HL-60/S4 treated with retinoic acid at 250 ng/mL for 4 days and 3 days (cell line): ENCODE results near the gene RIMS1.
"Not testable (repeated sequence)": the region's sequence is repeated elsewhere in the genome, so short reads cannot be mapped to it uniquely, and the experiment has no call there.

ENCODE experiments used
- in situ Hi-C: fragments of 300-500 bp; cut with MboI; formaldehyde crosslinking; loops from 2 replicates; pipeline ENCODE4 v1.7.0; 2022; ENCODE audit warnings: low sequenced_read_pairs

The RIMS1 gene

DNA sequence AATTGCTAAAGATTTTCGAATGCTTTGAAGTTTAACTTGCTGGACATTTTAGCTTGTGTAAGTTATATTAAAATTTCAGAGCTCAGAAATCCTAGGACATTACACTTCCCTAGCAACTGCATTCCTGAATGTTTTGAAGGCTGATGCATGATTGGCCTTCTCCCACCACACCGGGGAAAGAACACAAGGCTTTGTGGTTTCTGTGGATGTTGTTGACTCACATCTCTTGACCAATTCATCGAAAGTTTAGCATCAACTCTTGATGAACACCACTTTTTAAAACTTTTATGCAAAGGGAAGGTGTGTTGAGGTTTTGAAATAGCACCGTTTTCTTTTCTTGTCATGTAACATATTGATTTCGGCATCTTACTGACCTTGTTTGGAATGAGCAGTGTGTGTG, 81.1 kb downstream of the RIMS1 start:
- in situ Hi-C loops = no loop called here

- in situ Hi-C loops = no loop called here
Observed at GRCh38 chr6:71977884-71978283, 91.5 kb downstream of the RIMS1 start.

DNA sequence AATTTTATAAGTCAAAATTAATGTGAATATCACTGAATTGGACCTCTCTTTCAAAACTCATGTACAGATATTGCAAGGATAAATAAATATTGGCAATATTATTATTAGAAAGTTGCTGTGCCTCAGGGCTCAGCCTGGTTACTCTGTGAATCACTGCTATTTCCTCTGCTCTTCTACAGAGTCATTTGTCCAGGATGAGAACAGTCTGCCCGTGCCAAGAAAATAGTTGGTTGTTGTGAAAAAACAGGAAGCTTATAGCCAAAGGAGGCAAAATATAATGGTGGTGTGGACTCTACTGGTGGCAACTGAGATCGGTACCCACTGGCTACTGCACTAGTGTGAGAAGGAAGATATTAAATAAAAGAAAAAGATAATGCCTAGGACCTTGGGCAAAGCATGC, 93.6 kb downstream of the RIMS1 start:
- in situ Hi-C loops = no loop called here

- in situ Hi-C loops = no loop called here
Observed at GRCh38 chr6:71982389-71982788, 96.0 kb downstream of the RIMS1 start.

DNA sequence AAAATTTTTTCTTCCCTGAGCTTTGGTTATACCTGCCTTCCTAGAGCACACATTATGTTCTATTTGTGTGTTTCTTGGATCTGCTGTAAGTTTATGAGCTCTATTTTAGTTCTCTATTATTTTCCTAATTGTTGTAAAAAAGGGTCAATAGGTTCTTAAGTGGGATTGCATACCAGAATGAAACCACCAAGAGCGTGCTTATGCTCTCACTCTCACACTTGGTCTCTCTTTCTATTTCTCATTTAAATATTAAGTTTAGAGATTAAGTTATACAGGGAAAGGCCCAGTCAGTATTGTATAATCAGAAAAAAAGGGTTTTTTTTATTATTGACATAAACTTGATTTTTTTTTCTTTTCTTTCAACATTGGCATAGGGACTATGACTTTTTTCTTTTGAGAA, 96.8 kb downstream of the RIMS1 start:
- in situ Hi-C loops = no loop called here

DNA sequence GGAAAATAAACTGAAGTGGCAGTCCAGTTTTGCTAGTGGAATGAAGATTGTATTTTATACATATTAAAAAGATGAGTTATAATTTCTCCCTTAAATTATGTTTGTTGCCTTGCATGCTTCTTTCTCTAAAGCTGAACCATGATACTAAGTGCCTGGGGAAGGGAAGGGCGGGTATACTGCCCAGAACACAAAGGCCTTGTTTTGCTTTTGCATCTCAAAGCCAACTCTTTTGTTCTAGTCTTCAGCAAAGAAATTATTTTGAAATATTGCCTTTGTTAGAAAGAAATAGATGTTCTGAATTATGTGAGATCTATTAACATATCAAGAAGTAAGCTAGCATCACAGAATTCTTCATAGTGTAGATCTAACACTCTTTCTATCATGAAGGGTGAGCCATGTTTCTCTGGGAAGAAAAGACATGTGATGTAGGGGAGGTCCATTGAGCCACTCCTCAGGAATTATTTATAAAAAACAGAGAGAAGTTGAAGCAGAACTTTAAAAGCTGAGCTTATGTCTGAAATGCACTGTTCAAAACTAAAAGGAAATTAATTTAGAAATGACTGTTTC, 108.4 kb downstream of the RIMS1 start:
- in situ Hi-C loops = no loop called here

DNA sequence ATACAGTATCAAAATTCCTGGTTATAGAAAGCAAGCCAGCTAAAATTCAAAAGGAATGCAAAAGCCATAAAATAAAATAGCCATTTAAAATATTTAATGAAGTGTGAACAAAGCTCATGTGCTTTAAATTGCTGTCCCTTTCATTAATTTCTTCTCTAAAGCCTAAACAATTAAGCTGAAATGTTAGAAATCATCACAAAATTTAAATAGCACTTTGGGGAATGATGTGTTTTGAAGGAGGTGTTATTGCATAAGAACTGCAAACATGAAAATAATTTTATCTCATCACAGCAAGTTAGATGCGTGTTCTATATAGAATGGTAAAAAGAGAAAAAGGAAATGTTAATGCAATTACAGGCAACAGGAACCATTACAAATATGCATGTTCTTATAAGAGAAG, 111.0 kb downstream of the RIMS1 start:
- in situ Hi-C loops = no loop called here

GRCh38 chr6:72002415-72002814, 116.1 kb downstream of the RIMS1 start:
- in situ Hi-C loops = no loop called here

DNA sequence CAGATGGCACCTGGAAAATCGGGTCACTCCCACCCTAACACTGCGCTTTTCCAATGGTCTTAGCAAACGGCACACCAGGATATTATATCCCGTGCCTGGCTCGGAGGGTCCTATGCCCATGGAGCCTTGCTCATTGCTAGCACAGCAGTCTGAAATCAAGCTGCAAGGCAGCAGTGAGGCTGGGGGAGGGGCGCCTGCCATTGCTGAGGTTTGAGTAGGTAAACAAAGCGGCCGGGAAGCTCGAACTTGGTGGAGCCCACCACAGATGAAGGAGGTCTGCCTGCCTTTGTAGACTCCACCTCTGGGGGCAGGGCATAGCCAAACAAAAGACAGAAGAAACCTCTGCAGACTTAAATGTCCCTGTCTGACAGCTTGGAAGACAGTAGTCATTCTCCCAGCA, 120.2 kb downstream of the RIMS1 start:
- in situ Hi-C loops = not testable (repeated sequence)

- in situ Hi-C loops = no loop called here
Observed at GRCh38 chr6:72022830-72023229, 136.5 kb downstream of the RIMS1 start.

DNA sequence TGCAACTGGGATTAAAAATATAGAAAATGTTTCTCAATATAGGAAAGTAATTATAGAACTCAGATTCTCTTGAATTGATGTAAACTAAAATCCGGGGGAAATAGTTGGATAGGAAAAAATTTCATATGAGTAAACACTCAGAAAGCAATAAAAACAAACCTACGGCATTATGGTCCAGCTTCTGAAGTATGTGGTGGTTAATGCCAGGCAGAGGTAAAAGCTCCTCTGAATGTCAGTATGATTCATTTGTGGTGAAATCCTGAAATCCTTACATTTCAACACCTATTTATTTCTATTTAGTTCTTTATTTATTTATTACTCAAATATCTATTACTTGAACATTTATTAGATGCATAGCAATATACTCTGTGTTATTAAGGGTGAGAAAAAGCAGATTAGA, 145.1 kb downstream of the RIMS1 start:
- in situ Hi-C loops = no loop called here

GRCh38 chr6:72032086-72032485, 145.7 kb downstream of the RIMS1 start:
- in situ Hi-C loops = no loop called here

- in situ Hi-C loops = no loop called here
Observed at GRCh38 chr6:72035486-72035885, 149.1 kb downstream of the RIMS1 start.

DNA sequence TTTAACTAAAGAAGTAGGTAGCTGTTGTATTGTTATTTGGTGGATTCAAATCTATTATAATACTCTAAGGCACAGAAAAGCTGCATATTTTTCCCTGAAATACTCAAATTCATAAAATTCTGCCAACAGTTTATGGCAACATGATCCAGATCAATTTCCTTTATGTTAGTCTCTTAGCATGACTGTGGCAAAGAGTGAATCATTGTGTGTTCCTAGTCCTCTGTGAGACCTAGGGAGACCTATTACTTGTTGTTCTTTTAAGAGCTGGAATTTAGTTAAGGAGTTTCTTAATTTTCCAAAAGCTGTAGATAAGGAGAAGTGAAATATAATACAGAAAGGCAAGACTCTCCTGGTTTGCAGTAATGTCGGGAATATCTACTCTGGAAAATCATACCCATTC, 149.6 kb downstream of the RIMS1 start:
- in situ Hi-C loops = no loop called here

DNA sequence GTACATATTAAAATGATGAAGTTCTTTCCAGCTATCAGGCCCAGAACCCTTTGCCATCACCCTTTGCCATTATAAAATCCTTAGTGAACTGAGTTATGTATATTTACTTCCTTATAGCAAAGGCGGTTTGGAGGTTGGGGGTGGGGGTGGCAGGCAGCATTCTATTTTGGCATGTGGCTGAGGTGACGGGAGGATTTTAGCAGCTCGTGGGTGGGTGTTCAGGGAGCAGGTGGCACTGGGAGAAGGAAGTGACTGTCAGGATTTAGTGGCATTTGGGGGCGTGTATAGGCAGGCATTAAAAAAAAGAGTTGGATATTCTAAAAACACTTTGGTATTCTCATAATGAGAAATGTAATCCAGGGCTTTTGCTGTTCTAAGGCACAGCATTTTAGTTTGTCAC, 150.7 kb downstream of the RIMS1 start:
- in situ Hi-C loops = no loop called here

DNA sequence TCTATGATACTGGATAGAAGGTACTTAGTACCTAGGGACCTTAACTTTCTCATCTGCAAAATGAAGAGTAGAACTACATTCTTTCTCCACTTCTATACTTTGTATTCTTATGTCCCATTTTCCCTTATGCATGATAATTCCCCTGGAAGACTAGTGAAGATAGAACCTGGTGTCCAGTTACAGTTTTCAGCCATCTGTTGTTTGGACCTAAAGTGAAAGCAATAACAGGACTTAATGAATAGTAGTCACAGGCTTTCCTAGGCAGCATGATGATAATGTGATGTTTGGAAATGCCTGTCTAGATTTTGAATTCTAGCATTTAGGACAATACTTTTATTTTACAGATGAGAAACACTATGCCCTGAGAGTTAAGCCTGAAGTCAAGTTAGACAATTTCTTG, 153.8 kb downstream of the RIMS1 start:
- in situ Hi-C loops = no loop called here

- in situ Hi-C loops = no loop called here
Observed at GRCh38 chr6:72042088-72042487, 155.7 kb downstream of the RIMS1 start.

DNA sequence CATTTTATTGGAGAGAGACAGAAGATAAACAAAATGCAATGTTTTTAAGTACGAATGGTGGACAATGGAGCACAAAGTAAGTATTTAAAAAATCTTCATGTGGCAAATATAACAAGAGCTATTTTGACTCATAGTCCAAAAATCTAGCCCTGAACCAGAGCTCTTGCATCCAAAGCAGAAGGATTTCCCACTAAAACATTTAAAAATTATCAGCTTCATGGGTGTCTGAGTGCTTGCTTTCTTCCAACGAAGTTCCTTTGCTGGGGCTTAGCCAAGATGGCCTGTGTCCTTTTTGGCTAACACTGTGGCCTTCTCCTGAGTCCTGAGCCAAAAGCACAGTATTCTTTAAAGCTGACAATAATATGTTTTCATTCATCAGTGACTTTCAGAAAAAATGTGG, 161.7 kb downstream of the RIMS1 start:
- in situ Hi-C loops = no loop called here

- in situ Hi-C loops = no loop called here
Observed at GRCh38 chr6:72049376-72049775, 163.0 kb downstream of the RIMS1 start.

- in situ Hi-C loops = no loop called here
Observed at GRCh38 chr6:72061286-72061685, 174.9 kb downstream of the RIMS1 start.

GRCh38 chr6:72064399-72064975, 178.1 kb downstream of the RIMS1 start:
- in situ Hi-C loops = no loop called here

- in situ Hi-C loops = no loop called here
Observed at GRCh38 chr6:72078096-72078495, 191.7 kb downstream of the RIMS1 start.

GRCh38 chr6:72080260-72080941, 194.1 kb downstream of the RIMS1 start:
- in situ Hi-C loops = no loop called here
